IMR-90 (cell line): ENCODE data around the gene ACAD10. TPM values are rescaled to one million over a fixed set of nuclear protein-coding genes. Genes with fewer than 3 reads are reported as not detected.

Experiments
- ATAC-seq: fragments of 200-7000 bp; cut with Tn5 transposase; 2 replicates; pipeline ENCODE4 v1.9.1; 2020; ENCODE audit warnings: low read depth, mild to moderate bottlenecking, moderate library complexity
- BruUV-seq: library from RNA; stranded (reverse); fragments of 400-500 nt; replicated peaks from 2 replicates; lab custom pipeline; 2021; lab: Mats Ljungman, UMichigan
- CTCF ChIA-PET: fragments of 300-600 bp; formaldehyde crosslinking; extraction: SDS; loops from one replicate; lab custom pipeline; 2021; ENCODE audit warnings: antibody characterized with exemption; lab: Yijun Ruan, JAX
- POLR2A ChIA-PET: fragments of 300-600 bp; sonication (Branson Sonifier 250); formaldehyde crosslinking; loops from one replicate; lab custom pipeline; 2022; ENCODE audit warnings: antibody characterized with exemption; ENCODE audit not compliant: unreplicated experiment; lab: Charles Lee
- DNase-seq: peaks from one replicate; pipeline ENCODE4 v3.0.0; 2013
- H2AFZ ChIP-seq: replicated peaks from 2 replicates; pipeline ENCODE3; 2013; ENCODE audit warnings: low read length, mild to moderate bottlenecking; ENCODE audit not compliant: poor library complexity
- H2AK5ac ChIP-seq: 2 replicates; pipeline ENCODE4 v1.6.1; 2013; ENCODE audit warnings: low read depth, low read length, inconsistent platforms
- H2AK9ac ChIP-seq: replicated peaks from 2 replicates; pipeline ENCODE3; 2013; ENCODE audit warnings: mild to moderate bottlenecking, low read depth, low read length, moderate library complexity; ENCODE audit not compliant: poor library complexity
- H2BK120ac ChIP-seq: 2 replicates; pipeline ENCODE4 v1.6.1; 2013; ENCODE audit warnings: low read depth, low read length, inconsistent platforms
- H2BK15ac ChIP-seq: 3 replicates; pipeline ENCODE4 v1.6.1; 2013; ENCODE audit warnings: low read depth, low read length, inconsistent platforms
- H2BK20ac ChIP-seq: 2 replicates; pipeline ENCODE4 v1.6.1; 2013; ENCODE audit warnings: low read depth, mild to moderate bottlenecking, inconsistent platforms, low read length, moderate library complexity
- H2BK5ac ChIP-seq: 2 replicates; pipeline ENCODE4 v1.6.1; 2013; ENCODE audit warnings: mild to moderate bottlenecking, low read depth, low read length, inconsistent platforms; ENCODE audit not compliant: poor library complexity, severe bottlenecking
- H3K14ac ChIP-seq: replicated peaks from 2 replicates; pipeline ENCODE4 v1.6.1; 2013; ENCODE audit warnings: low read depth, low read length, inconsistent platforms
- H3K18ac ChIP-seq: 2 replicates; pipeline ENCODE4 v1.6.1; 2013; ENCODE audit warnings: low read depth, low read length, control low read depth
- H3K23ac ChIP-seq: 2 replicates; pipeline ENCODE4 v1.6.1; 2013; ENCODE audit warnings: low read depth, low read length, inconsistent platforms
- H3K27ac ChIP-seq: 2 replicates; pipeline ENCODE4 v1.5.1; 2013; ENCODE audit warnings: mild to moderate bottlenecking, control low read depth, low read length; ENCODE audit not compliant: insufficient read depth
- H3K27me3 ChIP-seq: 2 replicates; pipeline ENCODE4 v1.6.1; 2013; ENCODE audit warnings: low read length; ENCODE audit not compliant: control insufficient read depth, insufficient read depth
- H3K36me3 ChIP-seq: 2 replicates; pipeline ENCODE4 v1.6.1; 2013; ENCODE audit warnings: low read length, mixed read lengths; ENCODE audit not compliant: control insufficient read depth, insufficient read depth
- H3K4ac ChIP-seq: 2 replicates; pipeline ENCODE4 v1.6.1; 2013; ENCODE audit warnings: low read depth, low read length, inconsistent platforms
- H3K4me1 ChIP-seq: 2 replicates; pipeline ENCODE4 v1.6.1; 2013; ENCODE audit warnings: low read length, mixed read lengths; ENCODE audit not compliant: control insufficient read depth, insufficient read depth
- H3K4me2 ChIP-seq: 2 replicates; pipeline ENCODE4 v1.6.1; 2013; ENCODE audit warnings: low read depth, mild to moderate bottlenecking, control low read depth, low read length, moderate library complexity
- H3K4me3 ChIP-seq: 2 replicates; pipeline ENCODE4 v1.5.1; 2013; ENCODE audit warnings: low read depth, mild to moderate bottlenecking, control low read depth, low read length, moderate library complexity; ENCODE audit not compliant: insufficient read depth
- H3K56ac ChIP-seq: 2 replicates; pipeline ENCODE4 v1.6.1; 2013; ENCODE audit warnings: low read length, inconsistent platforms; ENCODE audit not compliant: insufficient read depth; ENCODE audit errors: extremely low read depth
- H3K79me1 ChIP-seq, 2 experiments: 2 replicates each; pipeline ENCODE4 v1.6.1; 2013; ENCODE audit warnings: low read length in 2 of 2, inconsistent platforms in 1 of 2, low read depth in 1 of 2
- H3K9ac ChIP-seq: 2 replicates; pipeline ENCODE4 v1.6.1; 2013; ENCODE audit warnings: low read depth, low read length, control low read depth
- H3K9me1 ChIP-seq: 2 replicates; pipeline ENCODE4 v1.6.1; 2013; ENCODE audit warnings: low read length, inconsistent platforms; ENCODE audit not compliant: insufficient read depth
- H3K9me3 ChIP-seq: 2 replicates; pipeline ENCODE4 v1.6.1; 2013; ENCODE audit warnings: low read length; ENCODE audit not compliant: control insufficient read depth, insufficient read depth
- H4K20me1 ChIP-seq: 2 replicates; pipeline ENCODE4 v1.6.1; 2013; ENCODE audit warnings: low read length, inconsistent platforms; ENCODE audit not compliant: insufficient read depth
- H4K5ac ChIP-seq: 2 replicates; pipeline ENCODE4 v1.6.1; 2013; ENCODE audit warnings: mild to moderate bottlenecking, low read depth, low read length, control low read depth
- H4K8ac ChIP-seq, 2 experiments: 2 replicates each; pipeline ENCODE4 v1.6.1; 2013; ENCODE audit warnings: low read depth in 2 of 2, low read length in 2 of 2, control low read depth in 1 of 2, inconsistent platforms in 1 of 2
- H4K91ac ChIP-seq: 2 replicates; pipeline ENCODE4 v1.6.1; 2013; ENCODE audit warnings: low read depth, low read length, inconsistent platforms; ENCODE audit not compliant: insufficient read depth
- FOS ChIP-seq: fragments of 150-350 bp; IDR thresholded peaks from 2 replicates; pipeline ENCODE4 v1.6.1; 2016; ENCODE audit warnings: low read depth, low read length
- MAZ ChIP-seq: IDR thresholded peaks from 2 replicates; pipeline ENCODE4 v1.6.1; 2012; ENCODE audit warnings: low read depth, mild to moderate bottlenecking, low read length, improper control_type of control experiment, moderate library complexity, borderline replicate concordance
- WGBS, 2 experiments: methylation state at CpG; one replicate each; pipeline versions ENCODE4 v1.1.5 to v1.1.7; 2013; ENCODE audit warnings: missing lambda C conversion rate in 2 of 2; ENCODE audit not compliant: insufficient read length in 1 of 2; ENCODE audit errors: extremely low coverage in 2 of 2; 5-methylcytosine and 5-hydroxymethylcytosine counted together
- dilution Hi-C: fragments of 300-500 bp; cut with HindIII; formaldehyde crosslinking; loops from one replicate; pipeline ENCODE4 v1.14.3; 2018; ENCODE audit warnings: low sequenced_read_pairs; ENCODE audit not compliant: unreplicated experiment
- in situ Hi-C: fragments of 300-500 bp; cut with MboI; formaldehyde crosslinking; loops from 3 replicates; pipeline ENCODE4 v1.14.3; 2019; ENCODE audit warnings: low sequenced_read_pairs, inconsistent platforms, mixed read lengths
- intact Hi-C: fragments of 100-400 bp; cut with micrococcal nuclease; formaldehyde crosslinking; loops from 2 replicates; pipeline ENCODE4 v1.10.0; 2022
- polyA plus RNA-seq, 3 experiments: library from polyadenylated mRNA; depleted of rRNA; stranded (reverse); fragments of >200 nt; gene quantifications; 2 replicates each; pipeline ENCODE4 v1.2.3, GENCODE V29; 2012; ENCODE audit warnings: low replicate concordance in 1 of 3
- total RNA-seq: library from RNA; depleted of rRNA; stranded (reverse); fragments of >200 nt; gene quantifications from 2 replicates; pipeline ENCODE4 v1.2.3, GENCODE V29; 2012
- TF ChIP-seq, protein P1 (sequence below): conservative IDR thresholded peaks from 2 replicates; pipeline ENCODE4 v1.5.1; 2012; ENCODE audit warnings: mild to moderate bottlenecking, low read depth, low read length, improper control_type of control experiment

ACAD10 gene
- total and polyA plus RNA-seq, 2 of the 4 experiments (the other 2 are of a cell fraction), result 12.4 to 21.0 TPM

GRCh38 chr12:111766608-111767361, 80.9 kb downstream of the ACAD10 start, which contains the start of gene ALDH2:
TSS of gene ALDH2 (plus strand) at chr12:111766933. CDS start at chr12:111766983, 50 bp downstream.
- CTCF ChIA-PET, result no interaction called here
- Histone ChIP-seq H3K4me3 (peak within 1 kb of the TSS; percentile 74), H2BK15ac (peak within 1 kb of the TSS; percentile 79; the same call in 2 of the 3 replicates), H3K9me1 (peaks cover 10% of the 10 kb centered on the region), H4K8ac (peak within 1 kb of the TSS; percentile 77 to 95; a peak in 3 of 4 replicates), H3K36me3 (peaks cover 3% of the 10 kb centered on the region; the same call in 1 of the 2 replicates), H3K4me1 (peaks cover 5% of the 10 kb centered on the region), H2BK120ac (peak within 1 kb of the TSS; percentile 77), H2BK20ac (peak within 1 kb of the TSS; percentile 75), H2AFZ (peak within 1 kb of the TSS; percentile 96), H4K91ac (peak within 1 kb of the TSS; percentile 97), H4K5ac (peak within 1 kb of the TSS; percentile 83), H3K4ac (peak within 1 kb of the TSS; percentile 98), H3K18ac (peak within 1 kb of the TSS; percentile 65), H3K4me2 (peak within 1 kb of the TSS; percentile 88), H2BK5ac (peak within 1 kb of the TSS; percentile 46), H2AK5ac (peak within 1 kb of the TSS; percentile 96), H3K79me1 (peaks cover 12 to 42% of the 10 kb centered on the region in 2 experiments; a peak in 3 of 4 replicates), H4K20me1 (peaks cover 26% of the 10 kb centered on the region), H3K27me3 (no peaks in the 10 kb centered on the region), H3K9me3 (no peaks in the 10 kb centered on the region), H3K27ac (peak within 1 kb of the TSS; percentile 77), H3K9ac (peak within 1 kb of the TSS; percentile 71), H3K56ac (peak within 1 kb of the TSS; percentile 26; the same call in 1 of the 2 replicates), H2AK9ac (peak within 1 kb of the TSS; percentile 87), H3K23ac (peak within 1 kb of the TSS; percentile 84), H3K14ac (peak within 1 kb of the TSS; percentile 56)
- dilution Hi-C loops, result no loop called here
- POLR2A ChIA-PET, result interaction anchor here (1.0 kb wide), 1 partner anchor 10 kb away, joined by 6 read pairs; no protein-coding TSS in a partner anchor
- in situ Hi-C loops, result no loop called here
- TF ChIP-seq, protein P1, sequence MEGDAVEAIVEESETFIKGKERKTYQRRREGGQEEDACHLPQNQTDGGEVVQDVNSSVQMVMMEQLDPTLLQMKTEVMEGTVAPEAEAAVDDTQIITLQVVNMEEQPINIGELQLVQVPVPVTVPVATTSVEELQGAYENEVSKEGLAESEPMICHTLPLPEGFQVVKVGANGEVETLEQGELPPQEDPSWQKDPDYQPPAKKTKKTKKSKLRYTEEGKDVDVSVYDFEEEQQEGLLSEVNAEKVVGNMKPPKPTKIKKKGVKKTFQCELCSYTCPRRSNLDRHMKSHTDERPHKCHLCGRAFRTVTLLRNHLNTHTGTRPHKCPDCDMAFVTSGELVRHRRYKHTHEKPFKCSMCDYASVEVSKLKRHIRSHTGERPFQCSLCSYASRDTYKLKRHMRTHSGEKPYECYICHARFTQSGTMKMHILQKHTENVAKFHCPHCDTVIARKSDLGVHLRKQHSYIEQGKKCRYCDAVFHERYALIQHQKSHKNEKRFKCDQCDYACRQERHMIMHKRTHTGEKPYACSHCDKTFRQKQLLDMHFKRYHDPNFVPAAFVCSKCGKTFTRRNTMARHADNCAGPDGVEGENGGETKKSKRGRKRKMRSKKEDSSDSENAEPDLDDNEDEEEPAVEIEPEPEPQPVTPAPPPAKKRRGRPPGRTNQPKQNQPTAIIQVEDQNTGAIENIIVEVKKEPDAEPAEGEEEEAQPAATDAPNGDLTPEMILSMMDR, result 0 out of 2 replicates have a peak, but pooled peaks have one; percentile 6
- TF ChIP-seq FOS, result no peak
- peak; percentile 94; the same call in 1 of the 2 replicates for TF ChIP-seq MAZ
- 3% methylated on average over 39 of the region's 73 CpGs; no CpG with 5 or more reads in 1 of the 2 experiments for WGBS, 2 experiments
- no TSS peak for BruUV-seq
- intact Hi-C loops, result loop anchor here (5.0 kb wide), 1 partner anchor 46 kb away; no protein-coding TSS in a partner anchor
- DNase-seq (peak; percentile 43), ATAC-seq (peak; percentile 97)
